Measurements from ENCODE around the gene ZDHHC16. TPM values are rescaled to one million over a fixed set of nuclear protein-coding genes. Genes with fewer than 3 reads are reported as not detected.
"Not testable (repeated sequence)": the region's sequence is repeated elsewhere in the genome, so short reads cannot be mapped to it uniquely, and the experiment has no call there.

ZDHHC16 gene
- total RNA-seq, 1 experiment from 2014 or later = 85.5 TPM

DNA sequence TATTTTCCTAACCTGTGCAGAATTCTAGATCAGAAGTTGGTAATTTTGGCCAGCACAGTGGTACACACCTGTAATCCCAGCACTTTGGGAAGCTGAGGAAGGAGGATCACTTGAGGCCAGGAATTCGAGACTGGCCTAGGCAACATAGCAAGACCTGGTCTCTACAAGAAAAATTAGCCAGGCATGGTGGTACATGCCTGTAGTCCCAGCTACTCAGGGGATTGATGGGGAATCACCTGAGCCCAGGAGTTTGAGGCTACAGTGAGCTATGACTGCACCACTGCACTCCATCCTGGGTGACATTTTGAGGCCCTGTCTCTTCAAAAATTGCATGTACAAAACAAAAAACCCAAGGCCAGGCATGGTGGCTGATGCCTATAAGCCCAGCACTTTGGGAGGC lies 11.4 kb upstream of the ZDHHC16 start:
- no peak for DNase-seq (ENCODE audit: low spot score)

DNA sequence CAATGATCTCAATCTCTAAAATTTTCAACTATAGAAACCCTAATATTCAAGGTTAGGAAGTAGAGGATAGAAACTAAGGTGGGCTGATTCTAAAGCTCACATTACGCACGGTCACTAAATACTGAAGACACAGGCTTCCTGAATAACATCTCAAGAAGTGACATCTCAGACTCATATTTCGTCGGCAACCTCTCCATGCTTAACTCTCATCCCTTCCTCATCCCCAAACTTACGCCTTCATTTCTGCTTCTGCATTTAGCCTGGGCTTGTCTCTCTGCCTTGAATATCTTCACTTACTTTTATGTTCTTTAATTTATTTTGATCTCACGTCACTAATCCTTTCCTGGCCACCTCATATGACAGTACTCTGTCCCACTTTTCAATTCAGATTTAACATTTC lies 10.8 kb upstream of the ZDHHC16 start:
- no peak for DNase-seq (ENCODE audit: low spot score)

DNA sequence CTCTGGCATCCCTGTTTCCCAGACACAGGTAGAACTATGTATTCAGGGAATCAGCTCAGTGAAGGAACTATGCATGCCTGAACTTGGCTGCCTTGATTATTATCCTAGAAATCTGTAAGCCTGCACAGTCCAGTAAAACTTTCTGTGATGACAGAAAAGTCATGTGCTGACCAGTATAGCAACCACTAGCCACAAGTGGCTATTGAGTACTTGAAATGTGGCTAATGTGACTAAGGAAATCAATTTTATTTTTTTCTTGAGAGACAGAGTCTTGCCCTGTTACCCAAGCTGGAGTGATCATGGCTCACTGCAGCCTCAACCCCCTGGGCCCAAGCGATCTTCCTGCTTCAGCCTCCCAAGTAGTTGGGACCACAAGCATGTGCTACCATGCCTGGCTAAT lies 3.7 kb upstream of the ZDHHC16 start:
- no peak for DNase-seq (ENCODE audit: low spot score)

DNA sequence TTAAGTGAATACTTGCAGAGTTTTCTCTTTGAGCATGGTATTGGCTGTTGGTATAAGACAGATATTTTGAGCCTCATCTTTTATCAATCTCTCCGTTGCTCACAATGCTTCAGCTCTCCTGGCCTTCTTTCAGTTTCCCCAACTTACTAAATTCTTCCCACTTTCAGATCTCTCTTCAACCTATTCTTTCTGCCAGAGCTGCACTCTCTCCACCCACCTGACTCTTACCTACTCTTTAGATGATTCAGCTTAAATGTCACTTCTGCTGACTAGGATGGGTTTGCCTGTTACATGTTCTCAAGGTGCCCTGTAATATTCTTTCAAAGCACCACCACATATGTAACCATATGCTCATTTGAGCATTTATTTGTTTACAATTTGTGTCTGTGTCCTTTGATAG lies 1.8 kb upstream of the ZDHHC16 start:
- no peak for DNase-seq (ENCODE audit: low spot score)

DNA sequence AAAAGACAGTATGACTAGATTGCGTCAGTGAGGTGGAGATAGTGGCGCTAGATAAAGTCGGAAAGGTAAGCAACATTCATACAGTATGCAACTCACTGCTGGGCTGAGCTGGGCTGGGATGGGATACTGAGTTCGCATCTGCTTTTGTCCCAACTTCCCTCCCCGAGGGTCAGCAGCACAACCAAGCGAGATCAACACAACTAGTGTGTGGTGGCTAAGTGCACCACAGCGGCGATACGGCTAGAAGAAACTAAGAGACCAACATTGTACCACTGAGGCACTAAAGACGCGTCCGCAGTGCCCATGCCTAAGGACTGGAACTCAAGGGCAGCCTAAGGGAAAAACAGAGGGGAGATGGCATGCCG lies 636 bp upstream of the ZDHHC16 start:
- DNase-seq (ENCODE audit: low spot score) = no peak

DNA sequence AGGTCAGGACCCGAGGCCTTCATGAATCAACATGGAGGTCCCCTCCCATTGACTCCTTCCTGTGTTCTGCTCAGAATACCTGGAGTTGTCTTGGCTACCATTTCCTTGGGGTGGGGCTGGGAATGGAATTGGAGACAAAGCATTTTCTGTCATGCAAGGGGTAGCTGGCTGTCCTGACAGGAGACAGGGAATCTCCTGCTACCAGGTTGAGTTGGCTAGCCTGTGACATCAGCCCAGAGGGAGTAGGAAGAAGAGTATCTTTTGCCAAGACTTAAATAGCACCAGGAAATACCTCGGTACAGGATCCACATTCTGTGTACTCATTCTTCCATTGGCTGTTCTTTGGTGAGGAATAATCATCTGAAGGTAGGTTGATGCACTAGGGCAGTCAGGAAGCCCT lies 4.9 kb downstream of the ZDHHC16 start:
- DNase-seq (ENCODE audit: low spot score) = no peak

DNA sequence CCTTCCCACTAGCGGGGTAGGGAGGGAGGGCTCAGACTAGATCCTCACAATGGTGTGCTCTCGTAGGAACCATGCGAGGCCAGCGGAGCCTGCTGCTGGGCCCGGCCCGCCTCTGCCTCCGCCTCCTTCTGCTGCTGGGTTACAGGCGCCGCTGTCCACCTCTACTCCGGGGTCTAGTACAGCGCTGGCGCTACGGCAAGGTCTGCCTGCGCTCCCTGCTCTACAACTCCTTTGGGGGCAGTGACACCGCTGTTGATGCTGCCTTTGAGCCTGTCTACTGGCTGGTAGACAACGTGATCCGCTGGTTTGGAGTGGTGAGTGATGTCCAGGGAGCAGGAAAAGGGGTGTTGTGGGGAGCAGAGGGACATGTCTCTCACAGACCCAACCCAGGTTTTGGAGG lies 5.6 kb downstream of the ZDHHC16 start:
- no peak for DNase-seq (ENCODE audit: low spot score)

DNA sequence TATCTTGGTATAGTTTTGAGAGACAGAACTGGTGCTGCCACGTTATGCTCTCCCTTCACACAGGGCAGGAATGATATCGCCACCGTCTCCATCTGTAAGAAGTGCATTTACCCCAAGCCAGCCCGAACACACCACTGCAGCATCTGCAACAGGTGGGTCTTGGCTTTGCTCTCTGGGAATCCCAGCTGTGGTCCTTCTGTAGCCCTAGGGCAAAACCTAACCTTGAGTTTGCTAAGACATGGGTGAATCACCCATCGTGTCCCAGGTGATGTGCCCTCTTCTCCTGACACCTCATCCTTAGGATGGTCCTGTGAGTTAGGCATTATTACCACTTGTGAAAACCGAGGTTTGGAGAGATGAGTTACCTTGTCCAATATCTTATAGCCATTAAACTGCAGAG lies 6.4 kb downstream of the ZDHHC16 start:
- no peak for DNase-seq (ENCODE audit: low spot score)

DNA sequence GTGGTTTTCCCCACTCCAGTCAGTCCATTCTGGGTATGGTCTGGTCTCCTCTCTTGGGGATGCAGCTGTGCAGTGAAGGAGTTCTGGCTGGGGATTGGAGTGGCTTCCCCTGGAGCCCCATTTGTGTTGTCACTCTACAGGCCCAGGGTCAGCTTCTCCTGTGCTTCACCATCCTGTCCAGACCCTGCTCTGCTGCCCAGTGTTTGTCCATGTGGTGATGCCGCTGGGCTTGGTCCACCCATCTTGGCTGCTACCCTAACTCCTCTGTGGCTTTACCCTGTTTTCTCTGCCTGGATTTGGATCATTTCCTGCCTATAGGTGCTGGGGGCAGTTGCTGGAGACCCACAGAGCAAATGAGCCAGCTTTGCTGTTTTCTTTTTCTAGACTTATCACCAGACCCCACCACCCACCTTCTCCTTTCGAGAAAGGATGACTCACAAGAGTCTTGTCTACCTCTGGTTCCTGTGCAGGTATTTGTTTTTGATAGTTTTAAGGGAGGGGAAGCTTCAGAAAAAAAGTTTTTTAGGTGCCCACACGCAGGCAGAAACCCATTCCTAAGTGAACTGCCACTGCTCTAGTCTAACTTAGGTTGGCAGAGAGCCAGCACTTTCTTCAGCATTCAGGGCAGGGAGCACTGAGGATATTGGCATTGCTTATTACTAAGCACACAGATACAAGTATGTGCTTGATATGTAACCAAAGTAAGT lies 8.5 kb downstream of the ZDHHC16 start:
- no peak for DNase-seq (ENCODE audit: low spot score)

DNA sequence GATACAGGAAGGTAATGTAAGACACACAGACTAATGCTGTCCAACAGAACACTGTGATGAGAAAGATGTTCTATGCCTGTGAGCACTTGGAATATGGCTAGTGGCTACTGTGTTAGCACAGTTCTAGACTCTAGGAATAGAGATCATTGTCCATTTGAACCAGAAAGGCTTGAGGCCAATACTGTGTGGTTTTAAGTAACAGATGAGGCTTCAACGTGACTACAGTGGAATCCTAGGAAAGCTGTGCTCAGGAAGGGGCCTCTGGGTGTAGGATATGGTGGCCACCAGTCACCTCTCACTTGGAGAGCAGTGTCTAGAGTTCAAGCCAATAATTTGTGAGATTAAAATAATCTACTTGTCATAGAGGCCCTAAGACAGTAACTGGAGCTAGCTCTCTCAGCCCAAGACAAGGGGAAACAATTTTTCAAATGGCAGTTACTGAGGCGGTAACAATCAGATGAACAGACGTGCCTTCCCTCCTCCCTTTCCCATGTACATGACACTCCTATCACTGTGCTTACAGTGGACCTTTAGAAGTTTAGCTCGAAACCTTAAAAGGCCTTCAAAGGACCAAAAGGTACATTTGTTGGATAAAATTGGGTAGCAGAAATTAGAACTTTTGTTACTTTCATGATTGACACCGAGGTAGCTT lies 10.2 kb downstream of the ZDHHC16 start:
- no peak for DNase-seq (ENCODE audit: low spot score)

DNA sequence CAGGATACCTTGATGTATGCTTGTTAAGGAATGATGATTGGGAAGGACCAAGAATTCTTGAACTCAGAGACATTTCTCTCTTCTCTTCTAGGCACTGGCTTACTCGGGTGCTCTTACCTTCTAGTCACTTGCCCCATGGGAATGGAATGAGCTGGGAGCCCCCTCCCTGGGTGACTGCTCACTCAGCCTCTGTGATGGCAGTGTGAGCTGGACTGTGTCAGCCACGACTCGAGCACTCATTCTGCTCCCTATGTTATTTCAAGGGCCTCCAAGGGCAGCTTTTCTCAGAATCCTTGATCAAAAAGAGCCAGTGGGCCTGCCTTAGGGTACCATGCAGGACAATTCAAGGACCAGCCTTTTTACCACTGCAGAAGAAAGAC lies 10.7 kb downstream of the ZDHHC16 start:
- DNase-seq (ENCODE audit: low spot score) = no peak

DNA sequence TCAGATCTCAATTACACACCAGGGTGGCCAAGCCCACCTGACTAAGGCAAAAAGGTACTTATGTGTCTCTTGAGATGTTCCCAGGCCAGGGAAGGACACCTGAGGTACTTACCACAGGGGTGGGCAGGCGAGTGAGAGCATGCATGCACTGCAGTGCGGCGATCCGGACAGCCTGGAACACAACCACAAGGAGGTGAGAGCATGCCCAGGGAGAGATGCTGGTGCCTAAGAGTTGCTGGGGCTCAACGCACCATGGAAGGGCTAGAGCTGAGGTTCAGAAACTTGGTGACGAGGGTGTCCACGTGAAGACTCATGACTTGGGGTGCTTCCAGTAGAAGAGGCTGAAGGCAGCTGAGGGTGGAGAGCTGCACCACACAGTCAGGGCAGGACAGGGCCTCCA lies 13.1 kb downstream of the ZDHHC16 start:
- DNase-seq (ENCODE audit: low spot score) = no peak

DNA sequence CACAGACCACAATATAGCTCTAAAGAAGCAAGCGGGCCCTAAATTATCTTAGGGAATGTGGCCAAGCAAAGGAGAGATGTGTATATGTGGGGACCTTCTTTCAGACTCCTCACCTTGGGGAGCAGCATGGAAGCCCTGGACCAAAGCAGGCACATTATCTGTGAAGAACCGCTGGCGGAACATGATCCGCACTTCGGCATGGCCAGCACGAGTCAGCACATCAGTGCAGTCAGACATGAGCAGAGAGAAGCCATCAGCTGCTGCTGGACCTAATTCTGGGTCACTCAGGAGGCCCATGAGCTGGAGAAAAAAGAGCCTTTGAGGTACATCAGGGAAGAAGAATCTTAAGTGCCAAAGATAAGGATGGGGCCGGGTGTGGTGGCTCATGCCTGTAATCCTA lies 14.0 kb downstream of the ZDHHC16 start:
- no peak for DNase-seq (ENCODE audit: low spot score)

DNA sequence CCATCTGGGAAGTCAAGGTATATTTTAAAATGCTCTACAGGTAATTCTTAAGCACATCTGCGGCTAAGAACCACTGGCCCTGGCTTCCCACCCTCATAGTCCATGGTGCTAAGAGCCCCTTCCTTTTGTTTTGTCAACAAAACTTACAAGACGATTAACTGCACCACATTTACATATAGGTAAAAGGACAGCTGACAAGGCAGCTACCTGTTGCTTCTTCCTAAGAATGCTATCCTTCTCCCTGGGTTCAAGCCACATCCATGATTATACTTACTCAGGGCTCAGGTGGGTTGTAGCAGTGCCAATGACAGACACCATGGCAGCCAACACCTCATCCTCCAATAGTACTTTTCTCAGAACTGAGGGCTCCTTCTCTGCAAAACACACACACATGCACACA lies 16.3 kb downstream of the ZDHHC16 start:
- no peak for DNase-seq (ENCODE audit: low spot score)

DNA sequence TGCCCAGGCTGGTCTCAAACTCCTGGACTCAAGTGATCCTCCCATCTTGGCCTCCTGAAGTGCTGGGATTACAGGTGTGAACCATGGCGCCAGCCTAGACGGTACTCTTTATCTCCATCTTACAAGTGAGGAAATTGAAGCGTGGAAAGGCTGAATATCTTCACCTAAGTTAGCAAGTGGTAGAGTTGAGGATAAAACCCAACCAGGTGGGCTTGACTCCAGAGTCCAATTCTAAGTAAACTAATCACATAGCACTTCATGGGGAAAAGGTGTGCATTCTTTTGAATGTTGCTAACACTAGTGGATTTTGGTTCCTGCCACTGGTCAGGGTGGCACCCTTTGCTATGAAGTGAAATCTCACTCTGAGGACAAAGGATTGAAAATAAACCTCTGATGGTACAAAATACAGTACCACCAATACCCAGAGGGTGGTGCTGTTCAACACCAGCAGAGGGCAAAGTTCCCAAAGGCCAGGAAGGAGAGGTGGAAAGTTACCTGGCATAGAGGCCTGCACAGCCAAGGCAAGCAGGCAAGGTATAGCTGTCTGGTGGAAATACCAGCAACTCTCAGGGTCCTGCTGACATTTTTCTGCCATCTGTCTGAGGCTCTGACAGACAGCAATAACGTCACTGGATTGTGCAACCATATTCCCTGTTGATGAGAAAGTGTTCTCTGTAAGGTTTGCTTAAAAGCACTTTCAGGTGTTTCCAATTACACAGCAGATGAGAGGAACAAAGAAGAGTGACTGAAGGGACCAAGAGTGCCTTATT lies 17.6 kb downstream of the ZDHHC16 start:
- peak; percentile 47 for DNase-seq (ENCODE audit: low spot score)

DNA sequence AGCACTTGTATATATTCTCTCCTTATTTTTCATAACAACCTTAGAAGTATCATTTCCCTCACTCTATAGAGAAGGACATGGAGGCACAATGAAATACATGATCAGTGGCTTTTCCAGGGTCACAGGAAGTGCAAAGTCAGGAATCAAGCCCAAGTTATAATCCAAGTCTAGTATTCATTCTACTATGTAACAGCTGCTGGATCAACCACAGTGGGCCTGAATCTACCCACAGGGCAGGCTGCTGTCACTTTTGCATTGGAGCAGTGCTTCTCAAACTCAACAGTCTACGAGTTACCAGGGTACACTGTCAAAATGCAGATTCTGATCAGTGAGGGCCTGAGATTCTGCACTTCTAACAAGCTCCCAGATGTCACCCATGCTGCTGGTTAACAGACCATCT lies 18.3 kb downstream of the ZDHHC16 start:
- DNase-seq (ENCODE audit: low spot score) = no peak

DNA sequence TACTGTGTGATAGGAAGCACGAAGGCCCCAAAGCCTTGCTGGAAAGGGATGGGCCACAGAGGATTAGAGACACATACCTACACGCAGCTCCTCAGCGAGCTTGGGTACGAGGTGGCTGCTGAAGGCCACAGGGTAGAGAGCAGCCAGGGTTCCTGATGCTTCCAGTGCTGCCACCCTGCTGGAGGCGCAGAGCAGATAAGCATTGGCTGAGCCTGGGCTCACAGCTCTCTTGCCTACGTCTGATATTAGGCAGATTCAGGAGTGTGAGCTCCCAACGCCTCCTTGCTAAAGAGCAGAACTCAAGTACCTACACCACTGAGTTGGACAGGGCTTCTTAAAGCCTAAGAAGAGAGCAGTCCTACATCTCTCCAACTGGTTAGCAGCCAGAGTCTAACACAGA lies 20.0 kb downstream of the ZDHHC16 start:
- DNase-seq (ENCODE audit: low spot score) = no peak

DNA sequence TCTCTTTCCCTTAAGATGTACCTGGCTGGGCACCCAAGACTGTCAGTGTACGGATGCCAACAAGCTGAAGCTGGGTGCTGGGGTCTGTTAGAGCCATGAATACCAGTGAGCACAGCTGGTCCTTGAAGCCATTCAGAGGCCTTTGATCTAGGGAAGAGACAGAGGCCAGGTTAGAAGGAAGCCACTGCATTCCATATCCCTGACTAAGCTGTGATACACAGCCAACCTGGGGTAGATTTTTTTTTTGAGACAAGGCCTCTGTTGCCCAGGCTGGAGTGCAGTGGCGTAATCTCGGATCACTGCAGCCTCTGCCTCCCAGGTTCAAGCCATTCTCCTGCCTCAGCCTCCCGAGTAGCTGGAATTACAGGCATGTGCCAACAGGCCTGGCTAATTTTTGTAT lies 20.8 kb downstream of the ZDHHC16 start:
- DNase-seq (ENCODE audit: low spot score) = peak; percentile 58

DNA sequence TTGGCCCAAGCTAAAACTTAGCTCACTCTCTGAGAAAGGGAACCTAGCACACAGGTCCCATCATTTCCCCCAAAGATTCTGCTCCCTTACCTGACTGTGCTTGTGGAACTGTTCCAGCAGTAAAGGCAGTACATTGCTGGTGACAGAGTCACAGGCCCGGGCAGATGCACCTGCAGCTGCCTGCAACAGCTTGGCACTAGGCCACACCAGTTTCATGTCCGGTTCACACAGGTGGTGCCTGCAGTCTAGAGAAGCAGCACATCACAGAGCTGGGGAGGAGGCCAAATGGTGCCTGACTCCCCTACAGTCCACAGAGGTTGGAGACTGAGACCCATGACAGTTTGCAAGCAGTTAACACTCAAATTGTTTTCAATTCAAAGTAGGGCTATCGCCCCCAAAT lies 22.2 kb downstream of the ZDHHC16 start:
- DNase-seq (ENCODE audit: low spot score) = no peak

DNA sequence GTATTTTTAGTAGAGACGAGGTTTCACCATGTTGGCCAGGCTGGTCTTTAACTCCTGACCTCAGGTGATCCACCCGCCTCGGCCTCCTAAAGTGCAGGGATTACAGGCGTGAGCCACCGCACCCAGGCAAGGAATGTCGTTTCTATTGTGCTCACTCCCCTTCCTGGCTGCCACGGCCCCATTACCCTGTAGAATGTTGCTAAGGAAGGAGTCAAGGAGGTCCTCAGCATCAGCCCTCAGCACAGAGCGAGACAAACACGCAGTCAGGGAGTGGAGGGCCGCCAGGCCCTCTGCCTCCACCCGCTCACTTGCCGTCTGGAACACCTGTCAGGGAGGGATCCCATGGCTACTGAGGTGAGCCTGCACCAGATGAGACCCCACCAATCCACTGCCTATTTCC lies 22.8 kb downstream of the ZDHHC16 start:
- not testable (repeated sequence) for DNase-seq (ENCODE audit: low spot score)

DNA sequence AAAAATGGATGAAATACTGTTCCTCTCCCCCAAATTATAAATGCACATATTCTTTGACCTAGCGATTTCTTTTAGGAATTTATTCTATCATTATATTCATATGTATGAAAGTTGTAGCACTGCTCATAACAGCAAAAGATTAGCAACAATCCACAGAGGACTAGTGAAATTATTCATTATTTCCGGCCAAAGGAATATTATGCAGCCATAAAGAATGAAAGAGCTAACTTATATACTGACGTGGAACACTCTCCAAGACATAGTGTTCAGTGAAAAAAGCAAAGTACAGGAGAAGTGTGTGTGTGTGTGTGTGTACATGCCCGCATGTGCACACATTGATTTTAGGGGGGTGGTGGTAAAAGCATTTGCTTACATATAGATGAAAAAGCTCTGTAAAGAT lies 28.9 kb downstream of the ZDHHC16 start:
- DNase-seq (ENCODE audit: low spot score) = no peak

DNA sequence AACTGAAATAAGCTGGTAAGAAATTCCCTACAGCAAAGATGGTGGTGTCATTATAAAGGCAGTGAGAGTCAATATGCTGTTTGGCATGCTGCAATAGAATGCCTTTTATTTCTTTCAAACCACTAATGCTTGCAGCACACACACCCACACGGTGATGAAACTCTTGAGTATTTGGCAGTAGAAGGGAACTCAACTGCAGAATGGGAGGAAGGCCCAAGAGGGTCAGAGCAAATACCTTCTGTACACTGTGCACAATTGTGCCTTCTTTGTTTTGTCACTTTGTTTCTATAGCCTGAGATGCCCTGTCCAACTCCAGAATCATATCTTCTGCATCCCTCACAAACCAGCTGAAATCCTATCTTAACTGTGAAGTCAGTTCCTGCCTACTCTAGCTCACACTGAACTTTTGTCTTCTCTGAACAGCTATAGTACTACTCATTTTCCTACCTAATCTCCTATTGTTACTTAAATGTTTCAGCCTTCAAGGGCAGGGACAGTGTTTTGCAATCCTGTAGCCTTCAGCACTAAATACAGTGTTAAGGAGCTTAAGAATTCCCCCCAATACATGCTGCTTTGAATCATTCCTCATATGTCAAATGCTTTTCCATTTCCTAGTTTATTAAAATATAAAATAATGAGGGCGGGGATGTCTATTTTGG lies 30.1 kb downstream of the ZDHHC16 start:
- DNase-seq (ENCODE audit: low spot score) = no peak

DNA sequence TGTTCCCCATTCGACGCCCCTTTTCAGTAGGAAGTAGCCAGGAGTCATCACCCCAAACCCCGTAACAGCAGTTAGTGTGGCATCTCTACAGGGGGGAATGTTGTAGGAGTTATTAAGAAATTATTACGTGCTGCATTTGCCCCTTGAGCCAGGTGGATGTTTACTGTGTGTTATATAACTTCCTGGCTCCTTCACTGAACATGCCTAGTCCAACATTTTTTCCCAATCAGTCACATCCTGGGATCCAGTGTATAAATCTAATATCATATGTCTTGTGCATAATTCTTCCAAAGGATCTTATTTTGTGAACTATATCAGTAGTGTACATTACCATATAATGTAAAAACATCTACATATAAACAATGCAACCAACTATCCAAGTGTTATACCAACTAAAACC lies 33.4 kb downstream of the ZDHHC16 start:
- not testable (repeated sequence) for DNase-seq (ENCODE audit: low spot score)
